HepG2 (cell line): ENCODE measurements around the gene MKS1. TPM values are rescaled to one million over a fixed set of nuclear protein-coding genes. Genes with fewer than 3 reads are reported as not detected.

Experiments used
- ATAC-seq: fragments of 200-7000 bp; cut with Tn5 transposase; 3 replicates; pipeline ENCODE4 v1.9.1; 2020; ENCODE audit warnings: mild to moderate bottlenecking, moderate library complexity
- BruUV-seq: library from RNA; stranded (reverse); fragments of 400-500 nt; replicated peaks from 2 replicates; lab custom pipeline; 2021; lab: Mats Ljungman, UMichigan
- CTCF ChIA-PET: fragments of 300-600 bp; formaldehyde crosslinking; extraction: SDS; loops from one replicate; lab custom pipeline; 2021; ENCODE audit warnings: low total read pairs, inconsistent platforms, low intra/inter-chr PET ratio; lab: Yijun Ruan, JAX
- POLR2A ChIA-PET: fragments of 350-600 bp; sonication (Branson Sonifier 250); formaldehyde crosslinking; loops from one replicate; lab custom pipeline; 2020; ENCODE audit warnings: antibody characterized with exemption, inconsistent platforms; lab: Yijun Ruan, JAX
- DNase-seq: peaks from one replicate; pipeline ENCODE4 v3.0.0-alpha.2; 2015; ENCODE audit warnings: low spot score
- FAIRE-seq: peaks from 3 replicates; lab custom pipeline; 2011; peaks lifted over from hg19 to GRCh38; lab: Jason Lieb, UNC
- H2AFZ ChIP-seq: one replicate; pipeline ENCODE4 v1.6.1; 2011; ENCODE audit warnings: low read length, inconsistent platforms
- H3K27ac ChIP-seq: fragments of 300-600 bp; 3 replicates; pipeline ENCODE4 v1.8.0; 2011; ENCODE audit warnings: mixed run types, mild to moderate bottlenecking, mixed read lengths, low read length, inconsistent platforms; ENCODE audit not compliant: insufficient read depth; ENCODE audit errors: extremely low read length
- H3K27me3 ChIP-seq, 2 experiments: fragments of 200-600 bp in 1 of 2; 2 replicates in 1 of 2; 3 replicates in 1 of 2; pipeline versions ENCODE4 v1.6.0 to v1.8.0; 2011; ENCODE audit warnings: low read length in 2 of 2, mild to moderate bottlenecking in 2 of 2, moderate library complexity in 2 of 2, inconsistent platforms in 1 of 2; ENCODE audit not compliant: insufficient read depth in 2 of 2, control insufficient read depth in 1 of 2
- H3K36me3 ChIP-seq, 2 experiments: fragments of 200-600 bp in 1 of 2; replicated peaks in 1 of 2; 2 replicates in 1 of 2; 3 replicates in 1 of 2; pipeline versions ENCODE4 v1.5.1 to v1.8.0; 2011; ENCODE audit warnings: low read length in 2 of 2, inconsistent platforms in 1 of 2; ENCODE audit not compliant: insufficient read depth in 2 of 2, control insufficient read depth in 1 of 2
- H3K4me1 ChIP-seq: 2 replicates; pipeline ENCODE4 v1.5.1; 2012; ENCODE audit warnings: low read length, inconsistent platforms; ENCODE audit not compliant: insufficient read depth
- H3K4me2 ChIP-seq: 2 replicates; pipeline ENCODE4 v1.6.0; 2011; ENCODE audit warnings: low read depth, low read length, inconsistent platforms
- H3K4me3 ChIP-seq, 3 experiments: fragments of 200-600 bp in 1 of 3; sonication (generic), shearing (Covaris generic) in 1 of 3; replicated peaks in 1 of 3; 2 replicates each; pipeline ENCODE4 v1.5.1; 2011 to 2016; ENCODE audit warnings: low read length in 3 of 3, inconsistent platforms in 2 of 3, low read depth in 2 of 3, mild to moderate bottlenecking in 2 of 3, control low read depth in 1 of 3, mixed read lengths in 1 of 3; ENCODE audit not compliant: insufficient read depth in 1 of 3
- H3K79me2 ChIP-seq: one replicate; pipeline ENCODE4 v1.6.1; 2011; ENCODE audit warnings: low read length, inconsistent platforms; ENCODE audit not compliant: insufficient read depth
- H3K9ac ChIP-seq: 2 replicates; pipeline ENCODE4 v1.6.0; 2011; ENCODE audit warnings: mild to moderate bottlenecking, low read depth, low read length, inconsistent platforms; ENCODE audit not compliant: insufficient read depth
- H3K9me3 ChIP-seq: 2 replicates; pipeline ENCODE4 v1.5.1; 2012; ENCODE audit warnings: mild to moderate bottlenecking, low read length
- H4K20me1 ChIP-seq: 2 replicates; pipeline ENCODE4 v1.6.0; 2011; ENCODE audit warnings: inconsistent platforms, mild to moderate bottlenecking, low read length, moderate library complexity; ENCODE audit not compliant: insufficient read depth
- MYNN ChIP-seq: sonication (generic); formaldehyde crosslinking; IDR thresholded peaks from 2 replicates; pipeline ENCODE4 v1.4.0; 2020; ENCODE audit warnings: mild to moderate bottlenecking, low read depth, missing genetic modification reagents
- REST ChIP-seq, 2 experiments: IDR thresholded peaks; 2 replicates each; pipeline ENCODE4 v1.6.1; 2011 to 2012; ENCODE audit warnings: low read length in 2 of 2, borderline replicate concordance in 1 of 2, low read depth in 1 of 2, mild to moderate bottlenecking in 1 of 2, moderate library complexity in 1 of 2
- WGBS: methylation state at CpG from one replicate; pipeline ENCODE4 v1.1.6; 2017; ENCODE audit warnings: low lambda C conversion rate; 5-methylcytosine and 5-hydroxymethylcytosine counted together
- in situ Hi-C: cut with HindIII; loops from 2 replicates; pipeline ENCODE4 v1.10.0; 2017; ENCODE audit warnings: low pct_unique_long_range_greater_than_20kb; ENCODE audit not compliant: extremely low pct_ligation_motif_present
- intact Hi-C: fragments of 100-400 bp; cut with micrococcal nuclease; formaldehyde crosslinking; loops from one replicate; pipeline ENCODE4 v1.10.0; 2022; ENCODE audit not compliant: unreplicated experiment
- polyA plus RNA-seq, 8 experiments: library from polyadenylated mRNA; depleted of rRNA in 3 of 8; stranded (reverse) in 7 of 8; unstranded in 1 of 8; fragments of >200 nt; fragmentation: Illumina TruSeq in 4 of 8; extraction: Trizol in 4 of 8; gene quantifications; 2 replicates each; pipeline versions ENCODE4 v1.2.1 to v1.2.3, GENCODE V29; 2011 to 2016; ENCODE audit warnings: low read depth in 4 of 8, missing spikeins in 1 of 8, mixed read lengths in 1 of 8; ENCODE audit not compliant: insufficient read depth in 1 of 8
- total RNA-seq, 5 experiments: library from RNA; depleted of rRNA; stranded (reverse); fragments of >200 nt; fragmentation: Illumina TruSeq; extraction: Trizol; gene quantifications; 2 replicates each; pipeline ENCODE4 v1.2.3, GENCODE V29; 2016; ENCODE audit warnings: low read depth in 1 of 5

The MKS1 gene
- total and polyA plus RNA-seq, 2 of the 13 experiments (the other 11 are each of a cell fraction or from before 2014, with no cell fraction given), result 16.1 to 26.3 TPM

GRCh38 chr17:58187675-58188074 lies 31.4 kb downstream of the MKS1 start:
- CTCF ChIA-PET, result no interaction called here
- no peak for DNase-seq
- in situ Hi-C loops, result no loop called here

More at GRCh38 chr17:58187675-58188074, 31.4 kb downstream of the MKS1 start:
- Histone ChIP-seq H3K4me3 (no peak overlapping the region), H3K4me1 (no peaks in the 10 kb centered on the region), H3K9ac (no peak overlapping the region), H3K9me3 (no peaks in the 10 kb centered on the region), H3K79me2 (no peaks in the 10 kb centered on the region), H2AFZ (no peak overlapping the region), H3K27me3 (peaks cover 0 to 37% of the 10 kb centered on the region in 2 experiments; a peak in 4 of 5 replicates), H3K27ac (no peak overlapping the region), H3K4me2 (no peak overlapping the region), H3K36me3 (no peaks in the 10 kb centered on the region), H4K20me1 (no peaks in the 10 kb centered on the region)
- TF ChIP-seq MYNN (no peak), REST (IDR thresholded peaks at IDR 0.05; ENCODE audit: borderline replicate concordance in 1 of 2, low read depth in 1 of 2, low read length in 2 of 2) (peak in 1 of 2 experiments; percentile 62; a peak in 2 of 4 replicates)
- FAIRE-seq, result no peak
- intact Hi-C loops, result no loop called here
- POLR2A ChIA-PET, result no interaction called here
- BruUV-seq, result no TSS peak
- no peak for ATAC-seq
- 6% methylated on average over 7 of the region's 7 CpGs for WGBS
